AG09309 (cell line): ENCODE data around the gene NAB1.

Source experiments
- DNase-seq: peaks from one replicate; pipeline ENCODE4 v3.0.0-alpha.2; 2010; ENCODE audit warnings: low read depth
- H3K4me3 ChIP-seq: 2 replicates; pipeline ENCODE4 v1.5.1; 2011; ENCODE audit warnings: mild to moderate bottlenecking, low read depth, low read length, moderate library complexity; ENCODE audit not compliant: control insufficient read depth
- CTCF ChIP-seq: IDR thresholded peaks from 2 replicates; pipeline ENCODE4 v1.5.1; 2011; ENCODE audit warnings: mild to moderate bottlenecking, low read depth, low read length, inconsistent platforms; ENCODE audit not compliant: insufficient read depth, control insufficient read depth; ENCODE audit errors: missing control alignments

The NAB1 gene

DNA sequence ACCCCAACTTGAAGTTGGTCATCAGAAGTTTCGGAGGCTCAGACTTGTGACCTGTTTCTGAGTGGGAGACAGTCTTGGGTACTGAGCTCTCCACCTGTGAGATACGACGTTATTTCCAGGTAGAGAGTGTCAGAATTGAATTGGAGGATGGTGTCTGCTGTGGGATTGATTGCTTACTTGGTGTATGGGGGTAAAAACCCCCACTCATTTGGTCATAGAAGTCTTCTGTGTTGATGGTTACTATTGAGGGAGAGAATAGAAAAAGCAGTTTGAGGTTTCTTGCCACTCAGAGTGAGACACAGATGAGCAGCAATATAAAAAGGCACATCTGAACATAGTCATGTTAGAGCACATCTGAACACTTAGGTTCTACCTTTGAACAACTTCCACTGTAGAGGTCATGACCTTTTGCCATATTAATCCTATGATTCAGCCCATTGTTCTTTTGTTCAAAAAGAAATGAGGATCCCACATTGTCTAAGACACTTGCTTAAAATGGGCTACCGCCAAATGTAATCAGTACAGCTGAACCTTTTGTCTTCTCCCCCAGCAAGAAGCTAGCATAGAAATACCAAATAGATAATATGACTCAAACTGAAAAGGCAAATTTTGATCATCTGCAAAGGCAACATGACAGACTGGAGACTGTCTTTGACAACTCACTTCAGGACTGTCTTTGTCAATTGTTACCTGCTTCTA is 73.3 kb downstream of the NAB1 start:
- no peak for TF ChIP-seq CTCF
- no peak overlapping the region for H3K4me3 ChIP-seq
- DNase-seq: no peak

DNA sequence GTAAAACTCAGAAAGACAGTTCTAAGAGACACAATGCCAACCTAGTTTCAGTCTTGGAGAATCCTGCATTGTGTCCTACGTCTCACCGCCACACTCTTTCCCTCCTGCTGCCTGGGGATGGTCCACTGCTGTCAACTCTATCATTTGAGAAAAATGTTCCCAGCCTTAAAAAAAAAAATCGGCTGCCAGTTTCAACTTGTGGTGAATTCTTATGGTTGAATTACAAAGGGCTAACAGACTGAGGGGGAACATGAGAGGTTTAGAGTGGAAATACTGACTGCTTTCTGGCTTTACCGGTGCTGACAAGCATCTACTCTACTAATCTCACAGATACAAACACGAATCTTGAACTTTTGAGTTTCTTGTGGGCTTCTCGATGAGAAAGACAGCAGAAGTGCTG is 74.0 kb downstream of the NAB1 start:
- H3K4me3 ChIP-seq: no peak overlapping the region
- DNase-seq: no peak
- no peak for TF ChIP-seq CTCF

DNA sequence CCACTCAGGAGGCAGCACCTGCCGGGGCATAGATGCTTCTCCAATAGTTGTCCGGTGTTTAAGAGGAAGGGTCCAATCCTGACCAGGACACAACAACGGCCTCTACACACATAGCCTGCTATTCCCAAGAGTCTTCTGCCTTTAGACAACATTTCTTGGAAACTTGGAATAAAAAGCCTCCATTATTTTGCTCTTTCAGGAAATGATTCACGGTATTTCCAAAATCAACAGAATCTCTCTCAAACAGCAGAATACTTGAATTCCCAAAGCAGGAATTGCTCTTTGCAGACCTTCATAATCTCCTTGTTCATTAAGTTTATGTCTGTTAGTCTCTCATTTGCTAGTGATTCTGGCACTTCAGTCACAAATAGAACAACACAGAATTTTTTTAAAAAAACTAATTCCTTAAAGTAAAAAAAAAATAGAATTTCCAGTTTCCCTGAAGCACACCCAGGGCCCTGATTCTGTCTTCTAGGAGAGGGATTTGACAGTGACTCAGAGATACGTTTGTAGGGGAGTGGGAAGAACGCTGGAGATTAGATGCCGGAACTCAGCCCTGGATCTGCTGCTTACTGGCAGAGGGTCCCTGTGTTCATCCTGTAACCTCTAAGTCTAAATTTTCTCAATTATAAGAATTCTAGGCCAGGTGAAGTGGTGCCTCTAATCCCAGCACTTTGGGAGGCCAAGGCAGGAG is 74.7 kb downstream of the NAB1 start:
- TF ChIP-seq CTCF: no peak
- no peak for DNase-seq
- no peak overlapping the region for H3K4me3 ChIP-seq

DNA sequence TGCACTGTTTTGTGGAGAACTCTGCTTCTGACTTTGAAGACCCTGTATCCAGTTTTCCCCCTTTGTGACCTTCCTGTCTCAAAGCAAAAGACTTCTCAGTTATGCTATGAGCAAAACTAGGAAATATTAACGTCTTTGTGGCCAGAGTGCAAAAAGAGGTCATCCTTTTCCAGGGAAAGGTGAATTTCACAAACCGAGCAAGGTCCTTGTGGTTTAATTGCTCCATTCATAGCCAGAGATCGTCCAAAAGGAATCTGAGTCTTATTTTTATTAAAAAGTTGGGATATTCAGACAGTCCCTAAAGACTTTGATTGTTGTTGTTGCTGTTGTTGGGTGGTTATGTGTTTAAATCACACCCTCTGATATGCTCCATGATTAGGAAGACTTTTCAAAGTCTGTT is 77.4 kb downstream of the NAB1 start:
- H3K4me3 ChIP-seq: no peak overlapping the region
- TF ChIP-seq CTCF: no peak
- DNase-seq: no peak

DNA sequence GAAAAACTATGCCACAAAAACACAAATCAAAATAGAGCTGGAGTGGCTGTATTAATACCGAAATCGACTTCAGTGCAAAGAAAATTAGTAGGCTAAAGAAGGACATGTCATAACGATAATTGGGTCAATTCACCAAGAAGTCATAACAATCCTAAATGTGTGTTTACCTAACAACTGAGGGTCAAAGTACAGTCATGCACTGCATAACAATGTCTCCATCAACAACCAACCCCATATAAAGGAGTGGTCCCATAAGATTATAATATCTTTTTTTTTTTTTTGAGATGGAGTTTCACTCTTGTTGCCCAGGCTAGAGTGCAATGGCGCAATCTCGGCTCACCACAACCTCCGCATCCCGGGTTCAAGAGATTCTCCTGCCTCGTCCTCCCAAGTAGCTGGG is 87.5 kb downstream of the NAB1 start:
- no peak overlapping the region for H3K4me3 ChIP-seq
- TF ChIP-seq CTCF: no peak
- no peak for DNase-seq

GRCh38 chr2:190740449-190740848 is 91.6 kb downstream of the NAB1 start:
- no peak overlapping the region for H3K4me3 ChIP-seq
- TF ChIP-seq CTCF: no peak
- DNase-seq: no peak
